Measurements from ENCODE around the gene DIAPH2. TPM values are rescaled to one million over a fixed set of nuclear protein-coding genes. Genes with fewer than 3 reads are reported as not detected.

DIAPH2 gene
- total and polyA plus RNA-seq, 2 of the 13 experiments (the other 11 are each of a cell fraction or from before 2014, with no cell fraction given) = 2.1 to 8.5 TPM

DNA sequence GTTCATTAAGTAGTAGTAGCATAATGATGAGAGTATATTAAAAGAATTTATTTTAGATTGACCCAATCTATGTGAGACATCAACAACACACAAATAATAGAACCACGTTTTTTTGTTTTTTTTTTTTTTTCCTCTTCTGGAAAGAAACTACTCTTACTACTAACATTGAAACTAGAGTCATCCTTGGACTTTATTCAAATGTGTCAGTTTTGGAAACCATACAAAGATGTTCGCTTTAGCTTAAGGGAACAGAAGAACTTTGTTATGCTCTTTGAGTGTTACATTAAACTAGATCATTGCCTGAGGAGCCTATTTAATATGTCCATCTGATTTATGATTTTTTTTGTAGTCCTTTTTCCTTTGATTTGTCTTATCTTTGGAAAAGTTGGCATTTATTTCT is 365.8 kb downstream of the DIAPH2 start:
- no peak overlapping the region for H3K9ac ChIP-seq (ENCODE audit: insufficient read depth, low read depth, low read length)
- TF ChIP-seq MAX (IDR thresholded peaks at IDR 0.05) = no peak
- no peak for TF ChIP-seq ZNF33A (CRISPR knock-in tag; IDR thresholded peaks at IDR 0.05; ENCODE audit: borderline replicate concordance)
- no peak for TF ChIP-seq NFE2 (CRISPR knock-in tag; IDR thresholded peaks at IDR 0.05)
- TF ChIP-seq CHD4 (IDR thresholded peaks at IDR 0.05; ENCODE audit: borderline replicate concordance, low read length) = no peak
- TF ChIP-seq PHF8 (CRISPR knock-in tag; IDR thresholded peaks at IDR 0.05) = no peak
- no peak for TF ChIP-seq MAFK (conservative IDR thresholded peaks at IDR 0.05 in 1 of 2, IDR thresholded peaks at IDR 0.05 in 1 of 2; ENCODE audit: low read length in 2 of 2)
- no peak for TF ChIP-seq ZNF292 (CRISPR knock-in tag; IDR thresholded peaks at IDR 0.05; ENCODE audit: borderline replicate concordance, low read depth)
- TF ChIP-seq ZNF777 (CRISPR knock-in tag; IDR thresholded peaks at IDR 0.05) = no peak
- TF ChIP-seq ZNF598 (CRISPR knock-in tag; IDR thresholded peaks at IDR 0.05; ENCODE audit: borderline replicate concordance) = no peak
- TF ChIP-seq GATAD1 (CRISPR knock-in tag; IDR thresholded peaks at IDR 0.05) = no peak
- no peak for DNase-seq (ENCODE audit: low spot score)
- no peak overlapping the region for H2AFZ ChIP-seq (ENCODE audit: low read length)
- POLR2A ChIA-PET = no interaction called here
- no peak overlapping the region for H3K4me2 ChIP-seq (ENCODE audit: low read depth, low read length)
- no peak overlapping the region for H3K4me3 ChIP-seq (replicated peaks in 1 of 3; ENCODE audit: insufficient read depth in 1 of 3, low read depth in 2 of 3, low read length in 3 of 3)
- CTCF ChIA-PET (ENCODE audit: low intra/inter-chr PET ratio, low total read pairs) = no interaction called here
- H3K4me1 ChIP-seq (ENCODE audit: insufficient read depth, low read length) = no peaks in the 10 kb centered on the region
- in situ Hi-C loops (cut with HindIII; ENCODE audit: extremely low pct_ligation_motif_present, low pct_unique_long_range_greater_than_20kb) (no loop called here), intact Hi-C loops (cut with micrococcal nuclease; ENCODE audit: unreplicated experiment) (no loop called here)
- no peaks in the 10 kb centered on the region for H3K9me3 ChIP-seq (ENCODE audit: low read length)
- 69% methylated on average over 2 of the region's 2 CpGs for WGBS (ENCODE audit: low lambda C conversion rate)
- H4K20me1 ChIP-seq (ENCODE audit: insufficient read depth, low read length) = no peaks in the 10 kb centered on the region
- H3K27me3 ChIP-seq (ENCODE audit: control insufficient read depth in 1 of 2, insufficient read depth in 2 of 2, low read length in 2 of 2) = no peaks in the 10 kb centered on the region
- no peak for ATAC-seq
- BruUV-seq (replicated peaks) = no TSS peak
- no peak overlapping the region for H3K27ac ChIP-seq (ENCODE audit: extremely low read length, insufficient read depth, low read length)
- FAIRE-seq = no peak
- no peaks in the 10 kb centered on the region for H3K36me3 ChIP-seq (replicated peaks in 1 of 2; ENCODE audit: control insufficient read depth in 1 of 2, insufficient read depth in 2 of 2, low read length in 2 of 2)
- H3K79me2 ChIP-seq (ENCODE audit: insufficient read depth, low read length) = no peaks in the 10 kb centered on the region

DNA sequence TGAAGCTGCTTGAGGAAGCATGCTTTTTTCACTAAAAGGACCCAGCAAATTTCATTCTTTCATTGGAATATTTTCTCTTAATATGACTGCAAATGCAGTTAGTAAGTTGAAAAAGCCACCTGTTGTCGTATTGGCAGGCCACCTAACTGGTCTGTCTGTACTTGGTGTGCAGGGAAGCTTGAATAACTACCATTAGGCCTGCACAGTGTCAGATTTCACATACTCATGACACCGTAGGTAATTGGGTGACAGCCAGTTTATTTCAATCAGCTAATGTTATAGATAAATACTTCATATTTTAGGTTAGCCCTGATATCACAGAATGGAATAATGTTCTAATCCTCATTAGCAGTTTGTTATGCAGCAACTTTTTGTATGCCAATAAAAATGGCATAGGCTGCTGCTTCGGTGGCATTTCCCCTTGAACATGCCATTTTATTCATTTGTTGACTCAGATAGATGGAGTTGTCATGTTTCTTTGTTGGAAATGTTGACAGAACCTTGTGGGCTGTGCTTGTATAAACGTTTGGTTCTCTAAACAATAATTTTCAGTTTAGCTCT is 372.8 kb downstream of the DIAPH2 start:
- no peak for TF ChIP-seq RERE (CRISPR knock-in tag; IDR thresholded peaks at IDR 0.05; ENCODE audit: low read depth)
- TF ChIP-seq FOXO1 (CRISPR knock-in tag; IDR thresholded peaks at IDR 0.05) = no peak
- TF ChIP-seq ZNF264 (CRISPR knock-in tag; IDR thresholded peaks at IDR 0.05) = no peak
- POLR2A ChIA-PET = no interaction called here

More for the DNA sequence above, 372.8 kb downstream of the DIAPH2 start:
- Histone ChIP-seq H3K9me3 (ENCODE audit: low read length) (no peaks in the 10 kb centered on the region), H3K4me3 (replicated peaks in 1 of 3; ENCODE audit: insufficient read depth in 1 of 3, low read depth in 2 of 3, low read length in 3 of 3) (no peak overlapping the region), H3K36me3 (replicated peaks in 1 of 2; ENCODE audit: control insufficient read depth in 1 of 2, insufficient read depth in 2 of 2, low read length in 2 of 2) (no peaks in the 10 kb centered on the region), H3K4me2 (ENCODE audit: low read depth, low read length) (no peak overlapping the region), H3K79me2 (ENCODE audit: insufficient read depth, low read length) (no peaks in the 10 kb centered on the region), H3K27ac (ENCODE audit: extremely low read length, insufficient read depth, low read length) (no peak overlapping the region), H3K27me3 (ENCODE audit: control insufficient read depth in 1 of 2, insufficient read depth in 2 of 2, low read length in 2 of 2) (no peaks in the 10 kb centered on the region), H3K9ac (ENCODE audit: insufficient read depth, low read depth, low read length) (no peak overlapping the region), H3K4me1 (ENCODE audit: insufficient read depth, low read length) (no peaks in the 10 kb centered on the region), H4K20me1 (ENCODE audit: insufficient read depth, low read length) (no peaks in the 10 kb centered on the region), H2AFZ (ENCODE audit: low read length) (no peak overlapping the region)
- CTCF ChIA-PET (ENCODE audit: low intra/inter-chr PET ratio, low total read pairs) = no interaction called here
- WGBS (ENCODE audit: low lambda C conversion rate) = 69% methylated on average over 4 of the region's 4 CpGs
- FAIRE-seq (no peak), ATAC-seq (no peak), DNase-seq (ENCODE audit: low spot score) (no peak)
- intact Hi-C loops (cut with micrococcal nuclease; ENCODE audit: unreplicated experiment) (no loop called here), in situ Hi-C loops (cut with HindIII; ENCODE audit: extremely low pct_ligation_motif_present, low pct_unique_long_range_greater_than_20kb) (no loop called here)
- BruUV-seq (replicated peaks) = no TSS peak

All from HepG2 (cell line).